ENCODE data around the gene GALNT2.

GALNT2 gene

GRCh38 chr1:230216896-230217295, 149.9 kb downstream of the GALNT2 start:
- DNase-seq: no peak

- DNase-seq: no peak
Observed at GRCh38 chr1:230218667-230219066, 151.6 kb downstream of the GALNT2 start.

GRCh38 chr1:230219174-230220067, 152.4 kb downstream of the GALNT2 start:
- no peak for DNase-seq

- no peak for DNase-seq
Observed at GRCh38 chr1:230220478-230220877, 153.4 kb downstream of the GALNT2 start.

GRCh38 chr1:230220907-230221306, 153.9 kb downstream of the GALNT2 start:
- no peak for DNase-seq

GRCh38 chr1:230222678-230223077, 155.6 kb downstream of the GALNT2 start:
- peak in 2 of 4 experiments; percentile 14 to 20 for DNase-seq

- no peak for DNase-seq
Observed at GRCh38 chr1:230224101-230224960, 157.3 kb downstream of the GALNT2 start.

- DNase-seq: no peak
Observed at GRCh38 chr1:230226007-230226800, 159.2 kb downstream of the GALNT2 start.

- no peak for DNase-seq
Observed at GRCh38 chr1:230226814-230227213, 159.8 kb downstream of the GALNT2 start.

- DNase-seq: no peak
Observed at GRCh38 chr1:230228236-230228897, 161.3 kb downstream of the GALNT2 start.

GRCh38 chr1:230230273-230230672, 163.2 kb downstream of the GALNT2 start:
- no peak for DNase-seq

GRCh38 chr1:230230948-230231773, 164.1 kb downstream of the GALNT2 start:
- DNase-seq: no peak

- DNase-seq: peak; percentile 23 to 48 (median 43)
Observed at GRCh38 chr1:230231774-230232145, 164.7 kb downstream of the GALNT2 start.

GRCh38 chr1:230232371-230232771, 165.3 kb downstream of the GALNT2 start:
- DNase-seq: peak in 1 of 4 experiments; percentile 19

- no peak for DNase-seq
Observed at GRCh38 chr1:230233786-230234185, 166.7 kb downstream of the GALNT2 start.

- DNase-seq: no peak
Observed at GRCh38 chr1:230235876-230236275, 168.8 kb downstream of the GALNT2 start.

- no peak for DNase-seq
Observed at GRCh38 chr1:230236301-230237008, 169.4 kb downstream of the GALNT2 start.

GRCh38 chr1:230237009-230237370, 170.0 kb downstream of the GALNT2 start:
- DNase-seq: no peak

- DNase-seq: no peak
Observed at GRCh38 chr1:230237805-230238204, 170.8 kb downstream of the GALNT2 start.

GRCh38 chr1:230240446-230241086, 173.5 kb downstream of the GALNT2 start:
- DNase-seq: peak in 1 of 4 experiments; percentile 8

Data from suppressor macrophage (primary cell).